Cardiac fibroblast (primary cell): ENCODE measurements around the gene RPRD1B.

Experiments used
- DNase-seq, 2 donors: peaks; one replicate each; pipeline versions ENCODE4 v3.0.0 to v3.0.0-alpha.2; 2010; ENCODE audit warnings: low read depth in 2 of 2
- H3K4me3 ChIP-seq, 2 donors: replicated peaks in 1 of 2; 1 replicate in 1 of 2; 2 replicates in 1 of 2; pipeline ENCODE4 v1.5.1; 2011; ENCODE audit warnings: low read depth in 2 of 2, low read length in 2 of 2, mild to moderate bottlenecking in 2 of 2, moderate library complexity in 1 of 2
- CTCF ChIP-seq: IDR thresholded peaks from one replicate; pipeline ENCODE4 v1.5.1; 2011; ENCODE audit warnings: low read depth, mild to moderate bottlenecking, low read length, inconsistent platforms

Gene RPRD1B

DNA sequence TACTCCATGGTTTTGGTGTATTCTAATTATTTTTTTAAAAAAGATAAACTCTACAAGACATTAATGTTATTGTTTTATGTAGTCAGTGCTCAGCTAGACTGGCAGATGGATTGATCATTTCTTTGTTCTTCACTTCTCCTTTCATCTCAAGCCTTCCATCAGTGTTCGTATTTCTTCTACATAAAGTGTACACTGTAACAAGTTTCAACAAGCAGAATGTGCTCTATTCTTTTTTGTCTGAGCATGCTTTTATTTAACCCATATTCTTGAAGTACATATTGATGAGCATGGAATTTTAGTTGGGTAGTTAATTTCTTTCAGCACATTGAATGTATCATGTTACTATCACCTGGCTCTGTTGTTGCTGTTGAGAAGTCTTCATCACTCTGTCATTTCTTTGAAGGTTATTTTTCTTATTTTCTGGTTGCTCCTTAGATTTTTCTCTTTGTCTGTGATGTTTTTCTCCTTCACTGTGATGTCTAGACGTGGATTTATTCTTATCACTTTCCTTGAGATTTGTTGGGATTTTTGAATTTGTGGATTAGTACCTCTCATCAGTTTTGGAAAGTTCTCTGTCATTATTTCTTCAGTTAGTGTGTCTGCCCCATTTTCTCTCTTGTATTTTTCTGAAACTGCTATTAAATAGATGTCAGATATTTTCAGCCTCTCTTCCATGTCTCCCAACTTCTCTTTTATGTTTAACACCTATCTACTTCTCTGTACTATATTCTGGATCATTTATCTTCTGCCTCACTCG is 83.0 kb downstream of the RPRD1B start:
- TF ChIP-seq CTCF, result no peak
- no peak overlapping the region for H3K4me3 ChIP-seq
- no peak for DNase-seq

- no peak for TF ChIP-seq CTCF
- no peak for DNase-seq
Measured at GRCh38 chr20:38117205-38117604, 83.7 kb downstream of the RPRD1B start.

DNA sequence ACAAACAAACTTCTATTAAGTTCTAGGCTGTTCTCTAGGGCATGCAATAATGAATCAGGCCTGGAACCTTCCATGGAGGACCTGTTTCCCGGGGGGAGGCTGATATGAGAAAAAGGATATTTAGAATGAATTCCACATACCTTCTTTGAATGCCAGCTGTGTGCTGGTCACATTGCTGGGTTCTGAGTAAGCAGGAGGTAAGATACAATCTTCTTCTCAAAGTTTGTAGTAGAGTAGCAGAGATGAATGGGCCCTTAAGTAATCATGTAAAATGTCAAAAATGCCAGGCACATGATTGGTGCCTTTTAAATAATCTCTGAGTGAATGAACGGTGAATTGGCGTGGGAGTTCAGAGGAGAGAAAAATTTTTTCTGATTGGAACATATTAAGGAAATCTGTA is 84.1 kb downstream of the RPRD1B start:
- TF ChIP-seq CTCF, result no peak
- peak; percentile 71 to 87 for DNase-seq
- H3K4me3 ChIP-seq, result no peak overlapping the region

More at GRCh38 chr20:38117205-38117604, 83.7 kb downstream of the RPRD1B start:
- H3K4me3 ChIP-seq, result no peak overlapping the region

GRCh38 chr20:38119446-38119845 is 85.9 kb downstream of the RPRD1B start:
- no peak for DNase-seq
- no peak overlapping the region for H3K4me3 ChIP-seq
- no peak for TF ChIP-seq CTCF

- no peak overlapping the region for H3K4me3 ChIP-seq
- TF ChIP-seq CTCF, result no peak
- DNase-seq, result no peak
Measured at GRCh38 chr20:38120625-38120988, 87.1 kb downstream of the RPRD1B start.

DNA sequence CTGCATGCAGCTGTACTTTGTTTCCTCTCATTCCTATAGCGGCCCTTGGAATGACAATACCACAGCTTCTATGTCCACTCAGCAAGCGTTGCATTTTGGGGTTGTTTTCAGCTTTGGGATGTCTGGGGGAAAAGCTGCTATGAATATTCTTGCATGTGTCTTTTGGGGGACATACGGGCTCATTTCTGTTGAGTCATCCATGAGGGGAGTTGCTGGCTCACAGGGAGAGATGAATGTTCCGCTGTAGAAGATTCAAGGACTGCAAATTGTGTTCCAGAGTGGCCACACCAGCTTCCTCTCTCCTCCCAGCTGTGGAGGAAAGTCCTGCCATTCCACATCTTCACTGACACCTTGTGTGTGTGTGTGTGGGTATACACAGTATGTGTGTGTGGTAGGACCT is 88.2 kb downstream of the RPRD1B start:
- H3K4me3 ChIP-seq, result no peak overlapping the region
- no peak for DNase-seq
- no peak for TF ChIP-seq CTCF
